T-helper 1 cell treated with Interleukin-12 subunit alpha and Interleukin-12 subunit beta and Interleukin-4 antibody, amounts not matched to agents 30 ng/mL and 1 ng/mL, for 36 hours (primary cell): ENCODE measurements around the gene FGF14. TPM values are rescaled to one million over a fixed set of nuclear protein-coding genes. Genes with fewer than 3 reads are reported as not detected.

ENCODE experiments used
- intact Hi-C: fragments of 100-400 bp; cut with micrococcal nuclease; formaldehyde crosslinking; loops from one replicate; pipeline ENCODE4 v1.15.1; 2024
- total RNA-seq: library from RNA; stranded (reverse); gene quantifications from 2 replicates; pipeline ENCODE4 v1.2.3, GENCODE V29; 2022

Gene FGF14
- total RNA-seq, 1 donor from 2014 or later: not detected

DNA sequence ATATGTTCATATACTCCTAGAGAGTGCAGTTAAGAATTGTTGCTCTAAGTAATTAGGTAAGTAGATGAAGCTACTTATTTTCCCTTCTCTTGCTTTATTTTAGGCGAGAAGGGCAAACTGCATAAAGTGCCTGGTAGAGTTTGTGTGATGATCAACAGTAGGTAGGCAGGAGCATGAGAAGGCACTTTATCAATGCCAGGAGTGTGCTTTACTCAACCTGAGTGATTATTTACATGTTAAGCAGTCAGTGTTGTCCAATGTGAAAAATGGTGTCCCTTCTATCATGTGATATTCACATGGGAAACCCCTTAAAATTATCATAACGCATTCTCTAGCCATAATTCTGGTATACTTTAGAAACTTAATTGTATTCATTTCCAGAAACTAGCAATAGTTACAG, 655.3 kb downstream of the FGF14 start:
- intact Hi-C loops: no loop called here

- intact Hi-C loops: no loop called here
Observed at GRCh38 chr13:101739382-101740178, 662.3 kb downstream of the FGF14 start.

- intact Hi-C loops: no loop called here
Observed at GRCh38 chr13:101738336-101738735, 663.5 kb downstream of the FGF14 start.

GRCh38 chr13:101736566-101736965, 665.3 kb downstream of the FGF14 start:
- intact Hi-C loops: no loop called here

- intact Hi-C loops: no loop called here
Observed at GRCh38 chr13:101730420-101731000, 671.3 kb downstream of the FGF14 start.

GRCh38 chr13:101728615-101729014, 673.2 kb downstream of the FGF14 start:
- intact Hi-C loops: no loop called here

DNA sequence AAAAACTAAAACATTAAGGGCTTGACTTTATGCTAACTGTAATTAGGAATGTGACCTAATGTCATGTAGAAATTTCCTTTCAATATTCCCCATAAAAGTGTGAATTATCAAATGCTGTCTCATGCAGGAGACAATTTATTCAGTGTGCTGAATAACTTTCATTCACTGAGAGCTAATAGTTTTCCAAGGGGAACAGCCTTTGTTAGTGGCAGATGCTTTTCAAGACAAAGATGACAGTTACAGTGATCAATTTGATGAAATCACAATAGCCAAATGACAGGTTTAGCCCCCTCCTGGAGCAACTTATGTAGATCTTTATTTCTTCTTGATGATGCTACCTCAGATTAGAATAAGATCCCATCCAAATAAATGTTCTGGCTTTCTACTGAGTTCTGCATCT, 673.8 kb downstream of the FGF14 start:
- intact Hi-C loops: no loop called here

- intact Hi-C loops: no loop called here
Observed at GRCh38 chr13:101727118-101727517, 674.7 kb downstream of the FGF14 start.

DNA sequence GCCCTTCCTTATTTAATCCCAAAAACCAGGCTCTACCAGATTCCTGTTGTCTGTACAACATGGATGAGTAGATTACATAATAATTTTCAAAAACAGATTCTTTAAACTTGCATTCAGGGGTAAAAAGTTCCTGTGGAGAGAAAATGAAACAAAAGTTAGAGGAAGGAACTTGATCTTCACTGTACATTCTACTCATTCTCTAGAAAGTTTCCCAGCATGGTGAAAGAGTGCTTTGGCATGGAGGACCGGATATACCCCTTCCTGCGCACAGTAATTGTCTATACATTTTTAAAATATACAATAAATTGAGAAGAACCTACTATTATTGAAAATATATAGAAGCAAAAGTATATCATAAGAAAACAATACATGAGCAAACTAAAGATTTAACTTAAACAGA, 675.2 kb downstream of the FGF14 start:
- intact Hi-C loops: no loop called here

DNA sequence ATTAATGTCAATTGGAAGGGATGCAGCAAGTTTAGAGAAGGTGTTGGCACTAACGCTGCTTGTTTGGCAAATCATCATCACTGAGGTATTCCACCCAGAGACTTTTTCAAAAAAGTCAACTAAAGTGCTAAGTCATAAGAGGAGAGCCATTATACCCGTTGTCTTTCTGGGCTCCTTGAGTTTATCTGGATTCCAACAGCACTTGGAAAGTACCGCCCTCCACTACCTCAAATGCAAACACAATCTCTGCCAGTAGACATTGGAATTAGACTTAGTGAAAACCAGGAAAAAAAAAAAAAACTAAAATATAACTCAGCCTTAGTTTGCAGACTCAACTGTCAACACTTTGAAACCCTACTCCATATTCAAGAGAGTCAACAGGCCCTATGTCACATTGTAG, 683.4 kb downstream of the FGF14 start:
- intact Hi-C loops: no loop called here

GRCh38 chr13:101717353-101717752, 684.5 kb downstream of the FGF14 start:
- intact Hi-C loops: no loop called here

- intact Hi-C loops: no loop called here
Observed at GRCh38 chr13:101714195-101714594, 687.7 kb downstream of the FGF14 start.

DNA sequence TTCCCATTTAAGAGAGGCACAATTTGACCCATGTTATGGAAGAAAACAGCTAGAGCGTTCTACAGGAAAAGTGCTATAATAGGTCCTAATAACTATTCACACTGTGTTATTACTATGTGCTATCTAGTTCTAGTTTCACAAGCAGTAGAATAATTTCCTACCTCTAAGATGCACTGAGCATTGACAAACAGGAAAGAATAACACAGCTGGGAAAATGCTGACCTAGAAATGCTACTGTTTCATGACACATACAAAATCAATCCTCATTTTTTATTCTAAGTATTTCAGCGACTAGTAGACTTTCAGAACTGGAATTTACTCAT, 689.9 kb downstream of the FGF14 start:
- intact Hi-C loops: no loop called here

DNA sequence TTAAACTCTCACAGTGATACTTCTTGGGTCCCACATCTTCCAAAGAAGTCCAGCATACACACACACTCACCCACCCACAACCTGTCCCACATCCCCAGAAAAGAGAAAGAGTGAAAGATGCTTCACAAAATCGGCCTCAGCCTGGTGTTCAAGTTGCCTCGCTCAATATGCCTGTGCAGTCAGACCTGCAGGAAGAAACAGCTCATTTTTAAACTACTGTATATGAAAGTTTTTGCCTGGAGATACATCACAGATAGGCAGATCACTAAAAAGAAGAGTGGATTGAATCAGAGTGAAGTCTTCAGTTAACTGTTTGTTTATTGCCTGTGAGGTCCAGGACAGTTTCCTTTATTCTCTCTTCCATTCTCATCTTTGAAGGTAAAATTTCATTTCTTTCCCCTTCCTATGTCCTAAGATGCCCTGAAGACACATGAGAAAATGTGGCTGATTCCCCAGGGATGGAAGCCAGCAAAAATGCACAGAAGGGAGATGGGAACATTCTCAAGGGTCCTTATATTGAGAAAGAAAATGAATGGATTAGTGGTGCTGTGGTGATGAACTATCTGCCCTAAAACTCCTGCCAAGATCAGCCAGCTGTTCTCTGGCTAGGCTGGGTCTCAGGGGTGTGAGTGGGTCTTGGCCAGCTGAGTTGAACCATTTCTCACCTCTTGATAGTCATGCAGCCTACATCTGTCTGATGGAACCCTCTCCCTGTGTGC, 690.4 kb downstream of the FGF14 start:
- intact Hi-C loops: no loop called here

- intact Hi-C loops: no loop called here
Observed at GRCh38 chr13:101709952-101710351, 691.9 kb downstream of the FGF14 start.

GRCh38 chr13:101708115-101708514, 693.7 kb downstream of the FGF14 start:
- intact Hi-C loops: no loop called here

DNA sequence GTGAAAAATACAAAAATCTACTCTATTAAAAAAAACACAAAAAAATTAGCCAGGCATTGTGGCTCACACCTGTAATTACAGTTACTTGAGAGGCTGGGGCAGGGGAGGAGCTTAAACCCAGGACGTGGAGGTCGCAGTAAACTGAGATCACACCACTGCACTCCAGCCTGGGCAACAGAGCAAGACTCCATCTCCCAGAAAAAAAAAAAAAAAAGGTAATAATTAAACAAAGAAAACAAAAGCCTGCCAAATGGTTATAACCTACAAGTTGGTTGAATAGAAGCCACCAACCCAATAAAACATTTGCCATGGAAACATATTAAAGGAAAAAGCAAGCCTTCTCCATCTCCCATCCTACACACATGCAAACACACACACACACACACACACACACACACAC, 694.2 kb downstream of the FGF14 start:
- intact Hi-C loops: no loop called here

- intact Hi-C loops: no loop called here
Observed at GRCh38 chr13:101706651-101707050, 695.2 kb downstream of the FGF14 start.

DNA sequence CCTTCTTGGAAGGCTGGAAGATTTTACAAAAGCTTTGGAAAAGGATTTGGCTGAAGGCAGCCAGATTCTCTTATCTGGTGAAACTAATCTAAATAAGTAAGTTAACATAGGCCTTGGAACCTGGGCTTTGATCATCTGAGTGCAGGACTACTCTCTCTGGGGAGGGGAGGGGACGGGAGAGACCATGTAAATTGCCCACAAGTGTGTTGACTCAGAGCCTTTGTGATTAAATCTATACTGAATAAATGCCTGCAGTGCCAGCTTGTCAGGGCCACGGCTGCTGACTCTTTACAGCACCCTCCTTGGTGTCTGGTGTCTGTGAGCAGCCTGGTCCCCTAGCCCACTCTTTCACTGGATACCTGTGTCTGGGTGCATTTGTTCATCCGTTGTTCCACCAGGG, 698.0 kb downstream of the FGF14 start:
- intact Hi-C loops: no loop called here

- intact Hi-C loops: no loop called here
Observed at GRCh38 chr13:101703081-101703480, 698.8 kb downstream of the FGF14 start.

- intact Hi-C loops: no loop called here
Observed at GRCh38 chr13:101700598-101700997, 701.2 kb downstream of the FGF14 start.

DNA sequence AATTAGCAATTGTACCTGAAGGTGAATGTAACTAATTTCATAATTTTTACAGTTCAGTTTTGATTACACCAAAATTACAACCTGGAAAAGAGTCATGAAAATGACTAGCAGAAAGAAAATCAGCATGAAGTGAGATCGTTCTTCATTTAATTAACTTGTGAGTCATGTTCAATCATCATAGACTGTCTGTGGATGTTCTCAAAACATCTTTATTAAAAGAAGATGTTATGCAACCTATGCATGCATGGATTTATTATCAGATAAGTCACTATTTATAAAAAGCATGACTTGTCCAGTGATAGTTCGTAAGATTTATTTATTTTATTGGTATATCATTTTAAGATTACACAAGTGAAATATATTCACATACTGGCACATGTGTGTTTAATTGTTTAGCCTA, 703.4 kb downstream of the FGF14 start:
- intact Hi-C loops: no loop called here

DNA sequence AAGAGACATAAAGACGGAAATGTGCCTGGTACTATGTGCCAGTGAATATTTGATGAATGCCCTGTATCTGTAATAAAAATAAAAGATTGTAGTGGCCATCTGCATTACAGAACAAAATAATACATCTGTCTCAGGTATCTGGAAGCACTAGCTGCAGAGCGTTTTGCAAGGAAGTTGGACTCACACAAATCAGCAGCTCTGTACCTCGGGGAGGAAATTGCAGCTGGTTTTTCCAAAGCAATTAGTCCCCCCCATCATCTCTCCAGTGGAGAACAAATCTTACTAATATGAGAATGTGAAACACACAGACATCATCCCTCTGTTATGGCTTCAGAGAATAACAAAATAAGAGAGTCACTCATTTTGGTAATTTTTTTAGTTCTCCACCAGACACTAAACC, 704.1 kb downstream of the FGF14 start:
- intact Hi-C loops: no loop called here
